Measurements from ENCODE around the gene SLC5A10. TPM values are rescaled to one million over a fixed set of nuclear protein-coding genes. Genes with fewer than 3 reads are reported as not detected.
"Not testable (repeated sequence)": the region's sequence is repeated elsewhere in the genome, so short reads cannot be mapped to it uniquely, and the experiment has no call there.

The SLC5A10 gene
- total RNA-seq, 1 donor from 2014 or later = not detected

GRCh38 chr17:18917506-18918032 lies 34.4 kb upstream of the SLC5A10 start:
- H3K4me3 ChIP-seq (ENCODE audit: low read depth, low read length) = no peak overlapping the region
- DNase-seq (ENCODE audit: low read depth) = no peak
- TF ChIP-seq CTCF (conservative IDR thresholded peaks at IDR 0.05; ENCODE audit: low read depth, low read length) = no peak

GRCh38 chr17:18919963-18920362 lies 32.0 kb upstream of the SLC5A10 start:
- H3K4me3 ChIP-seq (ENCODE audit: low read depth, low read length) = no peak overlapping the region
- no peak for TF ChIP-seq CTCF (conservative IDR thresholded peaks at IDR 0.05; ENCODE audit: low read depth, low read length)
- DNase-seq (ENCODE audit: low read depth) = no peak

GRCh38 chr17:18920911-18921441 lies 31.0 kb upstream of the SLC5A10 start:
- no peak for DNase-seq (ENCODE audit: low read depth)
- no peak for TF ChIP-seq CTCF (conservative IDR thresholded peaks at IDR 0.05; ENCODE audit: low read depth, low read length)
- no peak overlapping the region for H3K4me3 ChIP-seq (ENCODE audit: low read depth, low read length)

- no peak for TF ChIP-seq CTCF (conservative IDR thresholded peaks at IDR 0.05; ENCODE audit: low read depth, low read length)
- no peak overlapping the region for H3K4me3 ChIP-seq (ENCODE audit: low read depth, low read length)
- DNase-seq (ENCODE audit: low read depth) = no peak
These were observed 30.5 kb upstream of the SLC5A10 start for GRCh38 chr17:18921485-18921884.

GRCh38 chr17:18921912-18922451 lies 30.0 kb upstream of the SLC5A10 start:
- no peak overlapping the region for H3K4me3 ChIP-seq (ENCODE audit: low read depth, low read length)
- no peak for TF ChIP-seq CTCF (conservative IDR thresholded peaks at IDR 0.05; ENCODE audit: low read depth, low read length)

GRCh38 chr17:18922596-18922995 lies 29.4 kb upstream of the SLC5A10 start:
- not testable (repeated sequence) for H3K4me3 ChIP-seq (ENCODE audit: low read depth, low read length); DNase-seq (ENCODE audit: low read depth)

More at GRCh38 chr17:18921912-18922451, 30.0 kb upstream of the SLC5A10 start:
- DNase-seq (ENCODE audit: low read depth) = no peak

- no peak for TF ChIP-seq CTCF (conservative IDR thresholded peaks at IDR 0.05; ENCODE audit: low read depth, low read length)
These were observed 26.8 kb upstream of the SLC5A10 start for GRCh38 chr17:18925187-18925586.

More at GRCh38 chr17:18925187-18925586, 26.8 kb upstream of the SLC5A10 start:
- H3K4me3 ChIP-seq (ENCODE audit: low read depth, low read length) = no peak overlapping the region
- no peak for DNase-seq (ENCODE audit: low read depth)
